ENCODE results near the gene PTPN6. TPM values are rescaled to one million over a fixed set of nuclear protein-coding genes. Genes with fewer than 3 reads are reported as not detected.

Gene PTPN6
- total RNA-seq, 1 experiment from 2014 or later: 28.4 TPM

GRCh38 chr12:6954316-6955107 lies 3.4 kb downstream of the PTPN6 start:
- intact Hi-C loops (cut with micrococcal nuclease): no loop called here
- ChIA-PET POLR2A (ENCODE audit: unreplicated experiment) (no interaction called here), CTCF (no interaction called here)
- H3K79me2 ChIP-seq (ENCODE audit: low read length): no peaks in the 10 kb centered on the region
- no TSS peak for BruUV-seq (replicated peaks)
- no peaks in the 10 kb centered on the region for H3K36me3 ChIP-seq (ENCODE audit: low read depth, low read length)
- DNase-seq: no peak
- no peaks in the 10 kb centered on the region for H3F3A ChIP-seq (ENCODE audit: low read length, unreplicated experiment)
- no peaks in the 10 kb centered on the region for H3K9me2 ChIP-seq (replicated peaks; ENCODE audit: low read length)
- H3K27me3 ChIP-seq (ENCODE audit: low read length): no peaks in the 10 kb centered on the region
- no peak for ATAC-seq
- no peak overlapping the region for H3K4me3 ChIP-seq (ENCODE audit: low read length)
- no peak overlapping the region for H3K4me2 ChIP-seq (ENCODE audit: low read length)
- H4K20me1 ChIP-seq (ENCODE audit: low read length): no peaks in the 10 kb centered on the region
- TF ChIP-seq EZH2 (IDR thresholded peaks at IDR 0.05; ENCODE audit: low read length, unreplicated experiment) (no peak), EZH2phosphoT487 (IDR thresholded peaks at IDR 0.05; ENCODE audit: borderline replicate concordance, low read length) (no peak)
- TF ChIP-seq, protein P1, sequence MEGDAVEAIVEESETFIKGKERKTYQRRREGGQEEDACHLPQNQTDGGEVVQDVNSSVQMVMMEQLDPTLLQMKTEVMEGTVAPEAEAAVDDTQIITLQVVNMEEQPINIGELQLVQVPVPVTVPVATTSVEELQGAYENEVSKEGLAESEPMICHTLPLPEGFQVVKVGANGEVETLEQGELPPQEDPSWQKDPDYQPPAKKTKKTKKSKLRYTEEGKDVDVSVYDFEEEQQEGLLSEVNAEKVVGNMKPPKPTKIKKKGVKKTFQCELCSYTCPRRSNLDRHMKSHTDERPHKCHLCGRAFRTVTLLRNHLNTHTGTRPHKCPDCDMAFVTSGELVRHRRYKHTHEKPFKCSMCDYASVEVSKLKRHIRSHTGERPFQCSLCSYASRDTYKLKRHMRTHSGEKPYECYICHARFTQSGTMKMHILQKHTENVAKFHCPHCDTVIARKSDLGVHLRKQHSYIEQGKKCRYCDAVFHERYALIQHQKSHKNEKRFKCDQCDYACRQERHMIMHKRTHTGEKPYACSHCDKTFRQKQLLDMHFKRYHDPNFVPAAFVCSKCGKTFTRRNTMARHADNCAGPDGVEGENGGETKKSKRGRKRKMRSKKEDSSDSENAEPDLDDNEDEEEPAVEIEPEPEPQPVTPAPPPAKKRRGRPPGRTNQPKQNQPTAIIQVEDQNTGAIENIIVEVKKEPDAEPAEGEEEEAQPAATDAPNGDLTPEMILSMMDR (conservative IDR thresholded peaks at IDR 0.05; ENCODE audit: low read depth, low read length): no peak
- no peak overlapping the region for H3K9ac ChIP-seq (ENCODE audit: low read length)
- no peaks in the 10 kb centered on the region for H3K4me1 ChIP-seq (ENCODE audit: insufficient read depth, low read length)
- no peaks in the 10 kb centered on the region for H3K9me3 ChIP-seq (ENCODE audit: low read length)
- no peak overlapping the region for H3K27ac ChIP-seq (ENCODE audit: low read length)
- no peak overlapping the region for H2AFZ ChIP-seq (ENCODE audit: low read length)

- Histone ChIP-seq H3K27me3 (ENCODE audit: low read length) (no peaks in the 10 kb centered on the region), H3F3A (ENCODE audit: low read length, unreplicated experiment) (no peaks in the 10 kb centered on the region), H3K9me3 (ENCODE audit: low read length) (no peaks in the 10 kb centered on the region), H2AFZ (ENCODE audit: low read length) (no peak overlapping the region), H3K4me1 (ENCODE audit: insufficient read depth, low read length) (no peaks in the 10 kb centered on the region), H4K20me1 (ENCODE audit: low read length) (no peaks in the 10 kb centered on the region), H3K9ac (ENCODE audit: low read length) (no peak overlapping the region), H3K79me2 (ENCODE audit: low read length) (no peaks in the 10 kb centered on the region), H3K4me2 (ENCODE audit: low read length) (no peak overlapping the region), H3K27ac (ENCODE audit: low read length) (no peak overlapping the region), H3K4me3 (ENCODE audit: low read length) (no peak overlapping the region), H3K9me2 (replicated peaks; ENCODE audit: low read length) (no peaks in the 10 kb centered on the region), H3K36me3 (ENCODE audit: low read depth, low read length) (no peaks in the 10 kb centered on the region)
- BruUV-seq (replicated peaks): no TSS peak
- intact Hi-C loops (cut with micrococcal nuclease): no loop called here
- DNase-seq: no peak
- CTCF ChIA-PET: no interaction called here
- no peak for ATAC-seq
- TF ChIP-seq, protein P1 (conservative IDR thresholded peaks at IDR 0.05; ENCODE audit: low read depth, low read length): no peak
- TF ChIP-seq EZH2 (IDR thresholded peaks at IDR 0.05; ENCODE audit: low read length, unreplicated experiment) (no peak), EZH2phosphoT487 (IDR thresholded peaks at IDR 0.05; ENCODE audit: borderline replicate concordance, low read length) (no peak)
- POLR2A ChIA-PET (ENCODE audit: unreplicated experiment): no interaction called here
Measured at GRCh38 chr12:6955108-6956020, 4.2 kb downstream of the PTPN6 start.
